ENCODE data around the gene APOBEC3B.

DNA sequence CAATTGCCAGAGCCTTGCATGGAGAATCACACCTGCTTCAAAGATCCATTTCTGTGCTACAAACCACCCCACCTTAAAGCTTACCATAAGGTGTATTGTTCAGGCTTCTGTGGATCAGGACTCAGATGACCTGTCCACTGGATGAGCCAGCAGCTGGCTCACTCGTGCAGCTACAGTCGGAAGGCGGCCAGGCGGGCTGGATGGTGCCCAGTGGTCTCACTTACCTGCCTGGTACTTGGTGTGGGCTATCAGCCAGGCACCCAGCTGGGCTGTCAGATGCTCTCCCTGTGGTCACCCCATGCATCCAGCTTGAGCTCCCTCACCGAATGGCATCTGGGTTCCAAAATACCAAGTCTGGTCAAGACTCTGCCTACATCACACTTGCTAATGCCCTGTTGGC lies 10.9 kb upstream of the APOBEC3B start:
- TF ChIP-seq EZH2 (IDR thresholded peaks at IDR 0.05; ENCODE audit: insufficient read depth, poor library complexity, severe bottlenecking) (no peak), EZH2phosphoT487 (IDR thresholded peaks at IDR 0.05; ENCODE audit: insufficient read depth, low read depth) (no peak)

Data from GM23248 (cell line).